ENCODE measurements around the gene PARD3.
"Not testable (repeated sequence)": the region's sequence is repeated elsewhere in the genome, so short reads cannot be mapped to it uniquely, and the experiment has no call there.

PARD3 gene

DNA sequence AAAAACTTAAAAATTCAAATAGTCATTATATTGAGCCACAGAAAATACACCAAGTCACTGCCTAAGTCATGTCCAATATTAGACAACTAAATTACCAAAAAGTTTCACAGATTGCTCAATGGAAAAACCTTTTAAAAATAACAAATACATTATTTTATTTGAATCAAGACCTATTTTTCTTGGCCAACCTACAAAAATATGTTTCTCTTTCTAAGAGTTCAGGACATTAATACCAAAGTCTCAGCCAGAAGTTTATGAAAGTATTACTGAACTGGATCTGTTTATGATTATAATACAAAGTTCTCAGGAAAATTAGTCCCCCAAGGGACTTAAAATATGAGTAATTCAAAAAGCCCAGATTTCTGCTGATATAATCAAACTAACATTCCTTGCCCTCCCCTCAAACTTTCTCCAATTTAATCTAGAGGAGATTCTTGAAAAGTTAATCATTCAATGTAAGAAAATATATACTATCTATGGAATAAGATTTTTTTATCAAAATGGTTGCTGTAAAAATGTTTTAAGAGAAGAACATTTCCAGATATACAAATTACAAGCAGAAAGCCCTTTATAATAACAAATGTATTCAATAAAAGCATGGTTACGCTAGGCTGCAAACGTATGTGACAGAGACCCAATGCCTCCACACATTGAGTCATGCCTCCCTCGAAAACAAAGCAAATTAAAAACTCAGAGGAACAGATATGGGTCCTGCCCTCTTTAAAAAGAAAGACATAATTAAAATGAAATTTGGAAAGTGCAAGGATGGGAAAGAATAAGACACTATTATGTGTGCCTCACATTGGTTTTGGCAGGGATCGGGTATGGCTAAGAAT lies 381.6 kb downstream of the PARD3 start:
- DNase-seq = no peak

- DNase-seq = no peak
Measured at GRCh38 chr10:34432589-34432988, 382.5 kb downstream of the PARD3 start.

- no peak for DNase-seq
Measured at GRCh38 chr10:34430685-34431084, 384.4 kb downstream of the PARD3 start.

DNA sequence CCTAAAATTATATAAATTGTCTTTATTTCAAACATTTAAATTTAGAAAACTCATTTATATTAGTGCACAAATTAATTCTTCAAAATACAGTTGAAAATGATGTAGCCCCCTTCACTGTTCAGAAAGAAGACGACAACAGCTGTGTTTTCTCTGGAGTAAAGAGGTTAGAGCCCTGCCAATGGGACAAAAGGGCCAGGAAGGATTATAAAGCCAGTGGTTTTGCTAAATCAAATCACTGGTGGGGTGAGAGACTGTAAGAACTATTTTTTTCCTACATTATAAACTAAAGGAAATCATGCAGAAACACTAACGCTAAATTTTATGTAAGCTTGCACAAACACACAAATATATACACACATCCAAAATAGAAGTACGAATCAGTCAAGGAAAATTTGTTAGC lies 386.6 kb downstream of the PARD3 start:
- no peak for DNase-seq

DNA sequence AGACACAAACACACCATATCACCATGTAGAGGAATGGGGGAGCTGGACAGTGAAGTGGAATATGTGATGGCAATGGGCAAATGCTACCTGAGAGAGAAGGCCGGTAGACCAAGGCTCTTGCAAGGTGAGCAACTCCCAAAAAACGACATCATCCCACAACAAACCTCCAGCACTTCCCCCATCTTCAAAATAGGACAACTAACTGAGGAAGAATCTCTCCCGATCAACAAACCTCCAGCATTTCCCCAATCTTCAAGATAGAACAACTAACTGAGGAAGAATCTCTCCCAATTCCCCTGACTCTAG lies 387.2 kb downstream of the PARD3 start:
- DNase-seq = no peak

DNA sequence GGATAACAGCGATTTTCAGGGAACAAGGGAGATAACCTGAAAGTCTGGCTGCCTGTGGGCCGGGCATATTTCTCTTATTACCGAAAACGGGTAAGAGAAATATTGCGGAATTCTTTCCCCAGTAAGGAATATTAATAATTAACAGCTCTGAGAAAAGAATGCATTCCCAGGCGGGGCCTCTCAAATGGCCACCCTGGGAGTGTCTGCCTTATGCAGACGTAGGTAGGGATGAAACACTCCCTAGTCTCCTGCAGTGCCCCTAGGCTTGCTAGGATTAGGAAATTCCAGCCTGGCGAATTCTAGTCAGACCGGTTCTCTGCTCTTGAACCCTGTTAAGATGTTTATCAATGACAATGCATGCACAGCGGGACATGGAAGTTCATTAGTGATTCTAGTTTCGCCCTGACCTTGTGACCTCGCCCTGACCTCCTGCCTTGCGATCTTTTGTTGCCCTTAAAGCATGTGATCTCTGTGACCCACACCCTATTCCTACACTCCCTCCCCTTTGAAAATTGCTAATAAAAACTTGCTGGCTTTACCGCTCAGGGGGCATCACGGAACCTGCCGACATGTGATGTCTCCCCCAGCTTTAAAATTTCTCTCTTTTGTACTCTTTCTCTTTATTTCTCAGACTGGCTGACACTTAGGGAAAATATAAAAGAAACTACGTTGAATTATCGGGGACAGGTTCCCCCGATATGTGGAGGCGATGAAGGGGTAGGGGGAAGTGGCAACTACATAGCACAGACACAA lies 387.8 kb downstream of the PARD3 start:
- peak; percentile 40 for DNase-seq

GRCh38 chr10:34426538-34427157 lies 388.4 kb downstream of the PARD3 start:
- not testable (repeated sequence) for DNase-seq

DNA sequence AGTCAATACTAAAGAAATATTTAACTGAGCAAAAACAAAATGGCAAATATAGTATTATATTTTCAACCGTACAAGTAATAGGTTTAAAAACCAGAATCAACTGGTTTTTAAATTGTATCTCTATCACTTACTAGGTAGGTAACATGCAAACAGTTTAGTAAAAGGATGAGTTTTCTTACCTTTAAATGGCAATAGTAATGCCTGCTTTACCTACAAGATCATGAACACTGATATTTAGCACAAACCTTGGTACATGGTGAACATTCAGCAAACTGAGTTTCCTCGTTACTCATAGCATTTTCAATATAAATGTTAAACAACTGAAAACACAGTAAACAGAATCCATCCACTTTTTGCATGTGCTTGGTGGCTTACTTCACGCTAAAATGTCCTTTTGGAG lies 389.1 kb downstream of the PARD3 start:
- DNase-seq = no peak

GRCh38 chr10:34423673-34424625 lies 391.1 kb downstream of the PARD3 start:
- DNase-seq = no peak

DNA sequence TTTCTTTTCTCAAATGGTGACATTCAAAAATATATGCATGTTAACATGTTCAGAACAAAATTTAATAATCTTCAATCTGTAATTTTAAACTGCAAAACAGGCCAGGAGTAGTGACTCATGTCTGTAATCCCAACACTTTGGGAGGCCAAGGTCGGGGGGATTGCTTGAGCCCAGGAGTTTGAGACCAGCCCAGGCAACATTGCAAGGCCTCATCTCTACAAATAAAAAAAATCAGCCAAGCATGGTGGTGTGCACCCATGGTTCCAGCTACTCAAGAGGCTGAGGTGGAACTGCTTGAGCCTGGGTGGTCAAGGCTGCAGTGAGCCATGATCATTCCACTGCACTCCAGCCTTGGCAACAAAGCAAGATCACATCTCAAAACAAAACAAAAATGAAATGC lies 394.3 kb downstream of the PARD3 start:
- DNase-seq = no peak

DNA sequence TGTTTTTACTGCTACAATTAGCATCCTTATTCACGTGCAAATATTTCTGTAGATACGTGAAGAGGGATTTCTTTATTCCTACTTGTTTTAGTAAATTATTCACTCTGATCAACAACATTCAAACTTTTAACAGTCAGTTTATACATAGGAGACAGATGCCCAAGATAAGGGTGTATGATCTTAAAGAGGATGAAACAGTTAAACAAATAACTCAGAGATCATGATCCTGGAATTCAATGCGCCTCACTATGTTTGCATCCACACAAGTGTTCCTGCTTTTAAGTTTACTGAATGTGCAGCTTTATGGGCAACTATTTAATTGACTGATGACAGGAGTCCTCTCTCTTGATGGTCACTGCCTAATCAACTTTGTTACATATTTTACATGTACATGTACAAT lies 394.8 kb downstream of the PARD3 start:
- DNase-seq = no peak

DNA sequence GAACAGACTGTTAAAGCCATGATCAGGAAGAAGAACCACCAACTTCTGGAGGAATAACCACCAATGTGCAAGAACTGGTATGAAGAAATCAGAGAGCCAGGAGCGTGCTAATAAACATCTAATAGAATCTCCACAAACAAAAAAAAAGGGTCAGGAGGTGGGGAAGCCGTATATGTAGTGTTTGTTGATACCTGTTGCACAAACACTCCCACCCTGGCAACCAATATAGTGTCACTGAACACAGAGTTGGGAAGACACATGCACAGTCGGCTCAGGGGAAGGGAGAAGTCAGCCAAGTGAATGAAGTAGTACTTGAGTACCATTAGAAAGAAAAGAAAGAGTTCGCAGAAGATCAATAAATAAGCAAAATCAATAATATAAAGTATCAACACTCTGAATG lies 400.1 kb downstream of the PARD3 start:
- no peak for DNase-seq

DNA sequence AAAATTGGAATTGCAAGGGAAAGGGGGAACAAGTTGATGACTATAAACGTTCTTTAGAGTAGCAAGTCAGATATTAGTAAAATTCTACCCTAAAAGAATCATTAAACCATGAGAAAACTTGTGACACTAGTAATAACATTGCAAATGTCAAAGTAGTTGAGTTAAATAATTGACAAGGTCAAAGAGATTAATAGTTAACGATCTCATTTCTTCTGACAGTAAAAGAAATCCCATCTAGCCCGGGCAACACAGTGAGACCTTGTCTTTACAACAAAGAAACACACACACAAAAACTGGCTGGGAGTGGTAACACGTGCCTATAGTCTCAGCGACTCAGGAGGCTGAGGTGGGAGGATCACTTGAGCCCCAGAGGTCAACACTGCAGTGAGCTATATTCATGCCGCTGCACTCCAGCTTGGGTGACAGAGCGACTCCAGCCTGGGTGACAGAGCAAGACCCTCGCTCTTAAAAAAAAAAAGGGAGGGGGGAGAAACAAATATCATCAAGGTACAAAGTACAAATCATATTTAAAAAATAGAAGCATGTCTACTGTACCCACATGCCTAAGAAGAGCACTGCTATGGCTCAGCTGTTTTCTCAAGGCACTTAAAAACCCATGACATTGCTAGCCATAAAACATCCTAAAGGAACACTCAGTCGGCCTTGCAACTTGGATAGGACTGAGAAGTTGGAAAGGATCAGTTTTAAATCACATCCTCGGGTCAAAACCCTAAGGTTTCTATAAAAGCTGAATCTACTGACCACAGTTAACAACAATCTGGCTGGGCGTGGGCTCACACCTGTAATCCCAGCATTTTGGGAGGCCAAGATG lies 401.1 kb downstream of the PARD3 start:
- no peak for DNase-seq

GRCh38 chr10:34413214-34413613 lies 401.9 kb downstream of the PARD3 start:
- no peak for DNase-seq

DNA sequence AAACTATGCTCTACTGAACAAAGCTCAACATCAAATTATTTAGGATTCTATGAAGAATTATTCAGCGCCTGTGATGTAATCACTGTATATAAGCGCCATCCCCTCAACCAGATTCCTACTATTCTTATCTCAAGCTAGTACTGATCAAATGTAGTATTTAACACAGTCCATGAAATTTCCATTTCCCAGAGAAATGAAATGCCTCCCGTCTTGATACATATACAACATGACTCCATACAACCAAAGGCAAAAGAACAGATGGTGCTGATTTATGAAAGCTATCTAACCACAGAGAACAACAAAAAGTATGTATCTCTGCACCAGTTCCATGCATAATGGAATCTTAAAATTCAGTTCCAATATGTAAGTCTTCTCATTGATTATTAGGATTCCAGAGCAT lies 406.1 kb downstream of the PARD3 start:
- DNase-seq = no peak

DNA sequence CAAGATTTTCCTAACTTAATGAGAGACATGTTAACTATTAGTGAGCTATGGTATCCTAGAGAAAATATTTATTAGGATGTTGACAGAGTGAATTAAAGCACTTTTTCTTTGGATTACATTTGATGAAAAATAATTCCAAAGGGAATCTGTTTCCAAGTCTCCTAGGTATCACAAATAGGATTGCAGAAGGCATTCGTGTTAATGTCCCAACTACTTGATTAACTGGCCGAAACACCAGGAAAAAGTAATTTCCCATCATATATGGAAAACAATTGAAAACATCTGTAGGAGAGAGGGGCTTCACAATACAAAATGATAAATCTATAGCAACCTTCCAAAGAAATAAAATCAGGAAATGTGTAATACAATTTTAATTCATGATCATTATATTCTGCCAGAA lies 406.7 kb downstream of the PARD3 start:
- DNase-seq = no peak

- DNase-seq = no peak
Measured at GRCh38 chr10:34407324-34407805, 407.7 kb downstream of the PARD3 start.

DNA sequence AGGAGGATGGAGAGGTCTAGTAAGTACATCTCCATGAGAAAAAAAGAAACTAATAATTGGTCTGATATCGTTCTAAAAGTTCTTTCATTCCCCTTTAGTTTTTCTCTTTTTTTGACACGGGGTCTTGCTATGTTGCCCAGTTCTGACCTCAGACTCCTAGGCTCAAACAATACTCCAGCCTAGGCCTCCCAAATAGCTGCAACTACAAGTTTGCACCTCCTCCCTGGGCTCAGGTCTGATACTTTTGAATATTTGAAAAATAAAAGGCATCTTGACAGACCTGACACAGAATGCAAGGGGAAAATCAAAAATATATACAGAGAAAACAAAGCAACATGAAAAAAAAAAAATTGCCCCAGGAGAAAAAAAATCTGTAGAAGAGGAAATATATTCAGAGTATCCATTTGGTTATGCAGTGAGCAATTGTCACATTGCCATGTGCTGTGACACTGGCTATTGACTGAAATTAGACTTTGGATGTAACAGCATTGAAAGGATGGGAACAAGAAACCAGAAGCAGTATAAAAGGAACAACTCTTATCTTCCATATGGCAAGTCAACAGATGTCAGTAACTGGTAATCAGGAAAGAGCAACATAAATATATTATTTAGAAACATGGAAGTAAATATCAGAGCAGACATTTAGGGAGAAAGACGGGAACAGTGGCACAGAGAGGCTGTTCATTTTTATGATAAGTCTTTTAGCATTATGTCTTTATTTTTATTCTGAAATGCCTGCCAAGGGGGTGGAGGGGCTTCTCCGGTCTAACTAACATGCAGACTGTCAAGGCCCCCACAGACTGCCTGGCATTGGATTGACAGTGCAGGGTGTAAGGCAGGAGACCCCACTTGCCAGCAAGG lies 408.4 kb downstream of the PARD3 start:
- DNase-seq = no peak

DNA sequence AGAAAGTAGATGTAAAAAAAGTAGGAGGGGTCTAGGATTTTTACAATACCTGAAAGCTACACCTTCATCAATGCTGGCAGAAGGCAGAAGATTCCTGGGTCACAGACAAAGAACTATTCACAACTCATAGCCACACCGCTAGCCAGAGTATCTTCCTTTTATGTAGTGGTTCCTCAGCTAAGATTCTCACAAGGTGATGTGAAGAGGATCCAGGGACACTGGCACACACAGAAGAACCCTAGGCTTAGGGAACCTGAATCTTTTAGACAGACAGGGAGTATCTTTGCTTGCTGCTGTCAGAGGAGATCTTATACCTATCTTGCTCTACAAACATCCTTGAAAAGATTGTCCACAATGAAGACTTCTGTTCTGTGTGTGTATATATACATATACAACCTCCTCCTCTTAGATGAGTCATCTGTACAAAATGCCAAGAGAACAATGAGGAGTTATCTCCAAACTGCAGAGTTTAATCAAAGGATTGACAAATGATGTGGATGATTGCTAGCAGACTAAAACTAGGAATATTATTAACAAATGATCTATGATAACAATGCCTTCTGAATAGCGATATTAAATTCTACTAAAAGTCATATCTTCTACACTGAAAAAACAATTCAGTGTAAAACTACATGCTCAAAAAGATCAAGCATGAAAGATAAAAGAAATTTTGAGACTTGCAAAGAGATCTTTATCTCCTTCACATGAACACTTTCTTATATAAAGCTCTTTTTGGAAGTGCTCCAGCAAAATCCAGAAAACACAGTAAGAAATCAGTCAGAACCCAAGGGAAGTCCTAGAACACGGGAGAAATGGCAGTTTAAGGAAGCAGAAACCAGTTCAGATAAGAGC lies 409.3 kb downstream of the PARD3 start:
- no peak for DNase-seq

- DNase-seq = no peak
Measured at GRCh38 chr10:34403512-34403911, 411.6 kb downstream of the PARD3 start.

Data from NCI-H510A treated with DMSO at 0.1 percent for 48 hours (cell line).